ENCODE measurements around the gene POLD1.

DNA sequence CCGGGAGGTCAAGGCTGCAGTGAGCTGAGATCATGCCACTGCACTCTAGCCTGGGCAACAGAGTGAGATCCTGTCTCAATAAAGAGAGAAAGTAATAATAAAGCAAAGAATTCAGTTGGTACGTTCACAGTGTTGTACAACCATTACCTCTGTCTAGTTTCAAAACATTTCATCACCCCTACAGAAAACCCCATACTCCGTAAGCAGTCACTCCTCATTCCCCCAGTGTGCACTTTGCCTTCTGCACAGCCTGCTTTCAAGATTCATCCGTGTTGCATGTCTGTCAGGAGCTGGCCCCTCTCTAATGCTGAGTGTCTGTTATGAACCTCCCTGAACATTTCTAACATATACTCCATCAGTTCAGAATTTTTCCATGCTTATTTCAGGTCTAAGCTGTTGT, 9.4 kb downstream of the POLD1 start:
- no peak for TF ChIP-seq EZH2 (IDR thresholded peaks at IDR 0.05; ENCODE audit: borderline replicate concordance, low read depth, low read length, poor library complexity, severe bottlenecking)
- TF ChIP-seq, protein P1, sequence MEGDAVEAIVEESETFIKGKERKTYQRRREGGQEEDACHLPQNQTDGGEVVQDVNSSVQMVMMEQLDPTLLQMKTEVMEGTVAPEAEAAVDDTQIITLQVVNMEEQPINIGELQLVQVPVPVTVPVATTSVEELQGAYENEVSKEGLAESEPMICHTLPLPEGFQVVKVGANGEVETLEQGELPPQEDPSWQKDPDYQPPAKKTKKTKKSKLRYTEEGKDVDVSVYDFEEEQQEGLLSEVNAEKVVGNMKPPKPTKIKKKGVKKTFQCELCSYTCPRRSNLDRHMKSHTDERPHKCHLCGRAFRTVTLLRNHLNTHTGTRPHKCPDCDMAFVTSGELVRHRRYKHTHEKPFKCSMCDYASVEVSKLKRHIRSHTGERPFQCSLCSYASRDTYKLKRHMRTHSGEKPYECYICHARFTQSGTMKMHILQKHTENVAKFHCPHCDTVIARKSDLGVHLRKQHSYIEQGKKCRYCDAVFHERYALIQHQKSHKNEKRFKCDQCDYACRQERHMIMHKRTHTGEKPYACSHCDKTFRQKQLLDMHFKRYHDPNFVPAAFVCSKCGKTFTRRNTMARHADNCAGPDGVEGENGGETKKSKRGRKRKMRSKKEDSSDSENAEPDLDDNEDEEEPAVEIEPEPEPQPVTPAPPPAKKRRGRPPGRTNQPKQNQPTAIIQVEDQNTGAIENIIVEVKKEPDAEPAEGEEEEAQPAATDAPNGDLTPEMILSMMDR (conservative IDR thresholded peaks at IDR 0.05; ENCODE audit: low read depth, low read length) = no peak

Measured in A673 (cell line).